ENCODE data around the gene ADSS1.

Gene ADSS1

DNA sequence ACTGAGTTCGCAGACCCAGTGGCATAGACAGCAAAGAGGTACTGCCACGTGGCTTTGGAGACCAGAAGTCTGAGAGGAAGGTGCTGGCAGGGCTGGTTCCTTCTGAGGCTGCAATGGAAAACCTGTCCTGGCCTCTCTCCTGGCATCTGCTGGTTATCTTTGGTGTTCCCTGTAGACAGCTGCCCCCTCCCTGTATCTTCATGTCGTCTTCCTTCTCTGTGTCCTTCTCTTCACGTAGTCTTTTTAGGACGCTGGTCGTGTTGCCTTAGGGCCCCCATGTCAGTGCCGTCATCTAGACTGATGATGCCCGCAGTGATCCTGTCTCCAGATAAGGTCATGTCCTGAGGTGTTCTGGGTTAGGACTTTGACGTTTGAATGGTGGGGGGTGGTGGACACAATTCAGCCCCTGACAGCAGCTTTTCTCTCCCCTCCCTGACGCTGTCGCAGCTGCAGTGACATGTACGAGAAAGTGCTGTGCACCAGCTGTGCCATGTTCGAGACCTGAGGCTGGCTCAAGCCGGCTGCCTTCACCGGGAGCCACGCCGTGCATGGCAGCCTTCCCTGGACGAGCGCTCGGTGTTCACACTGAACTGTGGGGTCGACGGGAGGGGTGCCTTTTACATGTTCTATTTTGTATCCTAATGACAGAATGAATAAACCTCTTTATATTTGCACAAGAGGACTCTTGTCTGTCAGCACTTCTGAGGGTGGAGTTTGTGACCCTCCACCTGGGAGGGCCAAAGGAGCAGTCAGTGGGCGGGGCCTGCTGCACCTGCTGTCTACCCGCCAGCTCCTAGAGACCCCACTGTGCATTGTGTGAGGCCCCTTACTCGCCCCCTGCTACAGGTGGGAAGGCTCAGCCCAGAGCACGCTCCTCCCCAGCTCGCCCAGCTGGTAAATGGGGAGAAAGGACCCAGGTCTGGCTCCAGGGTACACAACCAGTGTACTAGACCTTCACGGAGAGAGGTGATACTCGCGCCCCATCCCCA, 35.2 kb downstream of the ADSS1 start:
- no peak for DNase-seq (ENCODE audit: low read depth)
- TF ChIP-seq, protein P1, sequence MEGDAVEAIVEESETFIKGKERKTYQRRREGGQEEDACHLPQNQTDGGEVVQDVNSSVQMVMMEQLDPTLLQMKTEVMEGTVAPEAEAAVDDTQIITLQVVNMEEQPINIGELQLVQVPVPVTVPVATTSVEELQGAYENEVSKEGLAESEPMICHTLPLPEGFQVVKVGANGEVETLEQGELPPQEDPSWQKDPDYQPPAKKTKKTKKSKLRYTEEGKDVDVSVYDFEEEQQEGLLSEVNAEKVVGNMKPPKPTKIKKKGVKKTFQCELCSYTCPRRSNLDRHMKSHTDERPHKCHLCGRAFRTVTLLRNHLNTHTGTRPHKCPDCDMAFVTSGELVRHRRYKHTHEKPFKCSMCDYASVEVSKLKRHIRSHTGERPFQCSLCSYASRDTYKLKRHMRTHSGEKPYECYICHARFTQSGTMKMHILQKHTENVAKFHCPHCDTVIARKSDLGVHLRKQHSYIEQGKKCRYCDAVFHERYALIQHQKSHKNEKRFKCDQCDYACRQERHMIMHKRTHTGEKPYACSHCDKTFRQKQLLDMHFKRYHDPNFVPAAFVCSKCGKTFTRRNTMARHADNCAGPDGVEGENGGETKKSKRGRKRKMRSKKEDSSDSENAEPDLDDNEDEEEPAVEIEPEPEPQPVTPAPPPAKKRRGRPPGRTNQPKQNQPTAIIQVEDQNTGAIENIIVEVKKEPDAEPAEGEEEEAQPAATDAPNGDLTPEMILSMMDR (IDR thresholded peaks at IDR 0.05; ENCODE audit: low read depth, low read length, missing control alignments) = no peak
- H3K4me3 ChIP-seq (ENCODE audit: low read depth, low read length) = no peak overlapping the region

DNA sequence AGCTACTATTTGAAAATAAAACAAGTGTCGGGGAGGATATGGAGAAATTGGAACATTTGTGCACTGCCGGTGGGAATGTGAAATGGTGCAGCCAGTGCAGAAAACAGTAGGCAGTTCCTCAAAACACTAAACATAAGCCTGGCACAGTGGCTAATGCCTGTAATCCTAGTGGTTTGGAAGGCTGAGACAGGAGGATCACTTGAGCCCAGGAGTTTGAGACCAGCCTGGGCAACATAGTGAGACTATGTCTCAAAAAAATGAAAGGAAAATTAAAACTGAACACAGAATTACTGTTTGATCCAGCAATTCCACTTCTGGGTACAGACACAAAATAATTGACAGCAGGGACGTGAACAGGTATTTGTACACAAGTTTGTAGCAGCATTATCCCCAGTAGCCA, 41.5 kb downstream of the ADSS1 start:
- DNase-seq (ENCODE audit: low read depth) = no peak
- no peak overlapping the region for H3K4me3 ChIP-seq (ENCODE audit: low read depth, low read length)
- TF ChIP-seq, protein P1 (IDR thresholded peaks at IDR 0.05; ENCODE audit: low read depth, low read length, missing control alignments) = no peak

DNA sequence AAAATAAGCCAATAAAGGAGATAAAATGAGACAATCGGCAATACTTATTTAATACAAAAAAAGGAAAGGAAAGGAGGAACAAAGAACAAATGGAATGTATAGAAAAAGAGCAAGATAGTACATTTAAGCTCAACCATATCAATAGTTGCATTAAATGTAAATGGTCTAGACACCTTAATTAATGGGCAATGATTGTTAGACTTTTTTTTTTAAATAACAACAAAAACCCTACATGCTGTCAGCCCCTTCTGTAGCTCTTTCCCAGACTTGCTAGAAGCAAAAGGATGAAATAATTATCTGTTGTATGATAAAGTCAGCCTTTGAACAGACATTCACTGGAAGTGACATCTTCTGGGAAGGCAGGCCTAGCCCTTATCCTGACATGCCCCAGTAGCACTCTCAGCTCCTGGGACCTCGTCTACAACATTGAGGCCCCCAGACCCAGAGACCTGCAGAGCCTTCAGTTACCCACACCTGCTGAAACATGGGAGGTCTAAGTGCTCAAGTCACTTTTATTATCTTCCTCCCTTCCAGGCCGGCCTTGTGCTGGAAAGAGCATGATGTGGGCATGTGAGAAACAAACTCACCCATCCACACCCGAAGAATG, 42.3 kb downstream of the ADSS1 start:
- no peak for DNase-seq (ENCODE audit: low read depth)
- TF ChIP-seq, protein P1 (IDR thresholded peaks at IDR 0.05; ENCODE audit: low read depth, low read length, missing control alignments) = no peak
- no peak overlapping the region for H3K4me3 ChIP-seq (ENCODE audit: low read depth, low read length)

DNA sequence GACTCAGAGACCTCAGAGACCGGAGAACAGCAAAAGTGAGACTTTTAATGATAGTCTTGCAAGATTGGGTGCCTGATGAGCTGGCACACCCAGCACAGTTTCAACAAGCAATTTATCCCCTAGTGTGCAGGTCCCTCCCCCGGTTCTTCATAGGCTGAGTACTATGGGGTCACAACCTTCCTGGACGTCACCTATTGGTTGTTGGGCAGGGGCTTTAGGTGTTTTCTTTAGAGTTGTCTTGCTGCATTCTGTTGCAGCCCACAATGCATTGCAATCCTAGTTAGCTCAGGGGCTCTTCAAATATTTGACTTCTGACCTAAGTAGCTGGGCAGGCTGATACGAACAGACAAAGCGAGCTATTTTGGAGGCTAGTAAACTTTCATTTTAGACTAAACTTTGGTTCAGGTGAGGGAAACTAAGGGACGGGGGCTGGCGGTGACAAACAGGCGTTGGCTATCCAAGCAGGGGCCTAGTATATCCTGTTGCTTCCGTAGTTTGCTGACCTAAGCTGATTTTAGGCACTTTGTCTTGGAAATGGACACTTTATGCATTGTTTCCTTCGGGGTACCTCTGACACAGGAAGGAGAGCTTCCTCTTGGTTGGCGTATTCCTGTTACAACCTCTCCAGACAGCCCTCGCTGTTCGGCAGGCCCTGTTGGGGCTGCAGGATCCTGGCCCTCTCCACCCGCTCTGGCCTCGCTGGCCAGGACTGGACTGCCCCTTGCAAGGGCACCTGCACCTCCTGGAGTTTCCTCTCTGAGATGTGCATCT, 43.0 kb downstream of the ADSS1 start:
- no peak overlapping the region for H3K4me3 ChIP-seq (ENCODE audit: low read depth, low read length)
- no peak for DNase-seq (ENCODE audit: low read depth)
- TF ChIP-seq, protein P1 (IDR thresholded peaks at IDR 0.05; ENCODE audit: low read depth, low read length, missing control alignments) = no peak

DNA sequence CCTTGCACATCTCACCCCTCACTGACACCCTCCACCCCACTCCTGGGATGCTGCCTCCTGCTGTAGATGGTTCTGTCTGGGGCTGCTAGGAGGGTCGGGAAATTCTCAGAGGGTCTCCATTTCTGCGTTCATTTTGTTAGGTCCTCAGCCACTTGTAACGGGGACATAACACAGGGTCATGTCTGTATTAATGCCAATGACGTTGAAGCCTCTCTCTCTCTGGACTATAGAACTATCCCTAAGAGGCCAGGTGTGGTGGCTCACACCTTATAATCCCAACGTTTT, 43.5 kb downstream of the ADSS1 start:
- TF ChIP-seq, protein P1 (IDR thresholded peaks at IDR 0.05; ENCODE audit: low read depth, low read length, missing control alignments) = no peak
- no peak overlapping the region for H3K4me3 ChIP-seq (ENCODE audit: low read depth, low read length)
- DNase-seq (ENCODE audit: low read depth) = no peak

DNA sequence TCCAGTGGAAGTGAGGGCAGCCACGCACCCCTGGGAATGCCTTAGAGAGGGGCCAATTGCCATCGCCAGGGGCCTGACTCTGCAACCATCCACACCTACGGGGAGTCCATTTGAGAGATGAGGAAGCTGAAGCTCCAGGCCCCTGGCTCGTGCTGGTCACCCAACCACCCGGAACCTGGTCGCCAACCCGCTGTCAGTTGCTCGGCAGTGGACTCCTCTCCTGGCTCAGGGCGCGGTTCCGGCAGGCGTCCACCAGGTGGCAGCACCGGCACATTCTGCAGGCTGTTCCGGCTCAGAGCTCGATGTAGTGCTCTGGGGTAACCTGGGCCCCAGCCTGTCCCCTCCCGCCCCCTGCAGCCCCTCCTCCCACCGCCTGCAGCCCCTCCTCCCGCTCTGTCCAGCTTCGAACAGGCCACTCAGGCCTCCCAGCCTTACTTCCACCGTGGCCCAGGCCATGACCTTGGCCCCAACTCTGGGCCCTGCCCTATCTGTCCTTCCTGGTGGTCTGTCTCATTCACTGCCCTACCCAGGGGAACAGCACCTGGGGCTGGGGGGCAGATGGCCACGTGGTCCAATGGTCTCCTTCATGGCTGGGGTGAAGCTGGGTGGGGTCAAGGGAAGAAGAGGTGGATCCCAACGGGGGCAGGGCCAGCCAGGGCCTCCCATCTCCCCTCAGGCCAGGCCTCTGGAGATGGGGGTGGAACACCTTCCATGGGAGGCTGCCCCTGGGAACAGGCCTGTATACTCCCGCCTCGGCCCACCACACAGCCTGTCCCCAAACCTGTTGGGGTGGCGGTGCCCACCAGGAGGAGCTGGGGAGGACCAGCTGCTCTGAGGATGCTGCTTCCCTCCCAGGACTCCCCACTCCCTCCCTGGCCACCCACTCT, 44.7 kb downstream of the ADSS1 start:
- TF ChIP-seq, protein P1 (IDR thresholded peaks at IDR 0.05; ENCODE audit: low read depth, low read length, missing control alignments) = peak; percentile 93
- peak; percentile 24 for DNase-seq (ENCODE audit: low read depth)
- H3K4me3 ChIP-seq (ENCODE audit: low read depth, low read length) = no peak overlapping the region

All from GM12864 (cell line).